Smooth muscle cell (in vitro differentiated cells): ENCODE measurements around the gene CPT1A. TPM values are rescaled to one million over a fixed set of nuclear protein-coding genes. Genes with fewer than 3 reads are reported as not detected.

ENCODE experiments used
- DNase-seq: peaks from one replicate; lab custom pipeline; 2025; ENCODE audit not compliant: unreplicated experiment; lab: John Stamatoyannopoulos, UW
- H2AFZ ChIP-seq: fragments of 200-600 bp; sonication (generic); 2 replicates; pipeline ENCODE4 v1.6.0; 2016; ENCODE audit warnings: antibody characterized with exemption, low read depth, mild to moderate bottlenecking
- H3F3A ChIP-seq: fragments of 200-600 bp; sonication (generic); 2 replicates; pipeline ENCODE4 v1.6.0; 2017; ENCODE audit warnings: antibody characterized with exemption, low read depth
- H3K27ac ChIP-seq: fragments of 200-600 bp; sonication (generic); 2 replicates; pipeline ENCODE4 v1.5.1; 2016; ENCODE audit warnings: low read depth, mild to moderate bottlenecking
- H3K27me3 ChIP-seq: fragments of 200-600 bp; sonication (generic); 2 replicates; pipeline ENCODE4 v1.6.1; 2016; ENCODE audit warnings: low read depth, mild to moderate bottlenecking
- H3K36me3 ChIP-seq: fragments of 200-600 bp; sonication (generic); 2 replicates; pipeline ENCODE4 v1.5.1; 2016; ENCODE audit warnings: low read depth
- H3K4me1 ChIP-seq: fragments of 200-600 bp; sonication (generic); 2 replicates; pipeline ENCODE4 v1.5.1; 2016; ENCODE audit warnings: low read depth
- H3K4me2 ChIP-seq: fragments of 200-600 bp; sonication (generic); 2 replicates; pipeline ENCODE4 v1.6.0; 2016; ENCODE audit warnings: mild to moderate bottlenecking
- H3K4me3 ChIP-seq: fragments of 200-600 bp; sonication (generic); 2 replicates; pipeline ENCODE4 v1.5.1; 2016; ENCODE audit warnings: mild to moderate bottlenecking
- H3K79me2 ChIP-seq: fragments of 200-600 bp; sonication (generic); 2 replicates; pipeline ENCODE4 v1.6.0; 2016; ENCODE audit warnings: low read depth, mild to moderate bottlenecking
- H3K9ac ChIP-seq: fragments of 200-600 bp; sonication (generic); 2 replicates; pipeline ENCODE4 v1.6.0; 2016; ENCODE audit warnings: low read depth
- H3K9me3 ChIP-seq: fragments of 200-600 bp; sonication (generic); replicated peaks from 2 replicates; pipeline ENCODE4 v1.5.1; 2016; ENCODE audit warnings: low read depth
- H4K20me1 ChIP-seq: fragments of 200-600 bp; sonication (generic); 2 replicates; pipeline ENCODE4 v1.6.0; 2016; ENCODE audit warnings: low read depth
- CTCF ChIP-seq: fragments of 200-600 bp; sonication (generic); IDR thresholded peaks from 2 replicates; pipeline ENCODE4 v1.5.1; 2017; ENCODE audit warnings: borderline replicate concordance, mild to moderate bottlenecking, antibody characterized with exemption; ENCODE audit not compliant: insufficient read depth, poor library complexity, severe bottlenecking
- WGBS: methylation state at CpG from one replicate; pipeline ENCODE4 v1.1.7; 2016; ENCODE audit warnings: low lambda C conversion rate; 5-methylcytosine and 5-hydroxymethylcytosine counted together
- polyA plus RNA-seq: library from polyadenylated mRNA; unstranded; fragments of >200 nt; fragmentation: Nextera tagmentation; extraction: Ambion mirVana; gene quantifications from 2 replicates; pipeline ENCODE4 v1.2.1, GENCODE V29; 2016
- total RNA-seq: library from RNA; depleted of rRNA; stranded (reverse); fragments of >200 nt; gene quantifications from 2 replicates; pipeline ENCODE4 v1.2.3, GENCODE V29; 2014

Gene CPT1A
- total and polyA plus RNA-seq, 2 experiments from 2014 or later, result 0.24 to 1.9 TPM

GRCh38 chr11:68818181-68818580, 23.5 kb downstream of the CPT1A start:
- Histone ChIP-seq H3K9me3 (no peaks in the 10 kb centered on the region), H3K4me3 (no peak overlapping the region), H4K20me1 (no peaks in the 10 kb centered on the region), H3K4me1 (no peaks in the 10 kb centered on the region), H3F3A (no peaks in the 10 kb centered on the region), H3K79me2 (no peaks in the 10 kb centered on the region), H3K27me3 (no peaks in the 10 kb centered on the region), H3K9ac (no peak overlapping the region), H3K27ac (no peak overlapping the region), H3K4me2 (no peak overlapping the region), H3K36me3 (no peaks in the 10 kb centered on the region), H2AFZ (no peak overlapping the region)
- TF ChIP-seq CTCF, result no peak
- no peak for DNase-seq
- WGBS, result 86% methylated on average over 7 of the region's 7 CpGs

- Histone ChIP-seq H3F3A (no peaks in the 10 kb centered on the region), H3K27ac (no peak overlapping the region), H3K4me1 (no peaks in the 10 kb centered on the region), H4K20me1 (no peaks in the 10 kb centered on the region), H3K79me2 (no peaks in the 10 kb centered on the region), H3K4me3 (no peak overlapping the region), H3K9me3 (no peaks in the 10 kb centered on the region), H2AFZ (no peak overlapping the region), H3K36me3 (no peaks in the 10 kb centered on the region), H3K9ac (no peak overlapping the region), H3K4me2 (no peak overlapping the region), H3K27me3 (no peaks in the 10 kb centered on the region)
- DNase-seq, result no peak
- 89% methylated on average over 3 of the region's 4 CpGs for WGBS
- no peak for TF ChIP-seq CTCF
Observed at GRCh38 chr11:68817554-68817953, 24.2 kb downstream of the CPT1A start.

GRCh38 chr11:68816917-68817419, 24.7 kb downstream of the CPT1A start:
- no peak overlapping the region for H3K4me2 ChIP-seq
- H3K27me3 ChIP-seq, result no peaks in the 10 kb centered on the region
- H2AFZ ChIP-seq, result no peak overlapping the region
- no peaks in the 10 kb centered on the region for H3K79me2 ChIP-seq
- H3K36me3 ChIP-seq, result no peaks in the 10 kb centered on the region
- H3K27ac ChIP-seq, result no peak overlapping the region
- H3F3A ChIP-seq, result no peaks in the 10 kb centered on the region
- no peaks in the 10 kb centered on the region for H4K20me1 ChIP-seq
- WGBS, result 86% methylated on average over 3 of the region's 7 CpGs
- no peaks in the 10 kb centered on the region for H3K9me3 ChIP-seq
- no peak for TF ChIP-seq CTCF
- H3K9ac ChIP-seq, result no peak overlapping the region
- H3K4me3 ChIP-seq, result no peak overlapping the region
- DNase-seq, result no peak
- no peaks in the 10 kb centered on the region for H3K4me1 ChIP-seq

- Histone ChIP-seq H3K36me3 (no peaks in the 10 kb centered on the region), H3F3A (no peaks in the 10 kb centered on the region), H3K9ac (no peak overlapping the region), H3K9me3 (no peaks in the 10 kb centered on the region), H3K27ac (no peak overlapping the region), H3K4me3 (no peak overlapping the region), H2AFZ (no peak overlapping the region), H4K20me1 (no peaks in the 10 kb centered on the region), H3K79me2 (no peaks in the 10 kb centered on the region), H3K4me2 (no peak overlapping the region), H3K4me1 (no peaks in the 10 kb centered on the region), H3K27me3 (no peaks in the 10 kb centered on the region)
- 90% methylated on average over 19 of the region's 22 CpGs for WGBS
- DNase-seq, result no peak
- no peak for TF ChIP-seq CTCF
Observed at GRCh38 chr11:68816251-68816776, 25.4 kb downstream of the CPT1A start.
